H1 (cell line): Measurements from ENCODE around the gene RUBCN. TPM values are rescaled to one million over a fixed set of nuclear protein-coding genes. Genes with fewer than 3 reads are reported as not detected.

Experiments used
- CTCF ChIA-PET: fragments of 300-600 bp; sonication (Branson Sonifier 250); formaldehyde crosslinking; loops from one replicate; lab custom pipeline; 2021; ENCODE audit not compliant: partially characterized antibody; lab: Charles Lee
- POLR2A ChIA-PET: fragments of 300-600 bp; sonication (Branson Sonifier 250); formaldehyde crosslinking; loops from one replicate; lab custom pipeline; 2021; ENCODE audit warnings: inconsistent platforms; ENCODE audit not compliant: partially characterized antibody; lab: Charles Lee
- DNase-seq, 2 experiments: peaks; one replicate each; pipeline versions ENCODE4 v3.0.0 to v3.0.0-alpha.2; 2010 to 2022; ENCODE audit warnings: low spot score in 2 of 2, low read depth in 1 of 2, mixed read lengths in 1 of 2
- FAIRE-seq: peaks from 2 replicates; lab custom pipeline; 2011; peaks lifted over from hg19 to GRCh38; lab: Jason Lieb, UNC
- H2AFZ ChIP-seq: 2 replicates; pipeline ENCODE4 v1.8.1; 2012; ENCODE audit warnings: low read length, inconsistent platforms
- H2AK5ac ChIP-seq: 2 replicates; pipeline ENCODE4 v1.6.1; 2013; ENCODE audit warnings: low read depth, low read length
- H2BK120ac ChIP-seq: replicated peaks from 2 replicates; pipeline ENCODE3; 2013; ENCODE audit warnings: low read depth, low read length, inconsistent platforms
- H2BK12ac ChIP-seq: 2 replicates; pipeline ENCODE4 v1.6.1; 2013; ENCODE audit warnings: low read depth, low read length
- H2BK15ac ChIP-seq: 2 replicates; pipeline ENCODE4 v1.6.1; 2013; ENCODE audit warnings: low read length
- H2BK20ac ChIP-seq: 2 replicates; pipeline ENCODE4 v1.6.1; 2013; ENCODE audit warnings: low read length
- H2BK5ac ChIP-seq: 2 replicates; pipeline ENCODE4 v1.6.1; 2013; ENCODE audit warnings: low read depth, low read length
- H3K14ac ChIP-seq: 2 replicates; pipeline ENCODE4 v1.6.1; 2013; ENCODE audit warnings: inconsistent platforms; ENCODE audit not compliant: insufficient read length
- H3K18ac ChIP-seq: 2 replicates; pipeline ENCODE4 v1.6.1; 2013; ENCODE audit warnings: low read length; ENCODE audit errors: extremely low read depth
- H3K23ac ChIP-seq: 2 replicates; pipeline ENCODE4 v1.6.1; 2013; ENCODE audit warnings: inconsistent platforms; ENCODE audit not compliant: insufficient read length
- H3K23me2 ChIP-seq: 2 replicates; pipeline ENCODE4 v1.6.1; 2013; ENCODE audit warnings: low read depth, low read length
- H3K27ac ChIP-seq: 2 replicates; pipeline ENCODE4 v1.6.1; 2011; ENCODE audit warnings: low read depth, low read length, inconsistent platforms
- H3K27me3 ChIP-seq, 4 experiments: replicated peaks in 1 of 4; 1 replicate in 1 of 4; 2 replicates in 3 of 4; pipeline versions ENCODE4 v1.6.1 to v1.8.1; 2011 to 2013; ENCODE audit warnings: low read length in 3 of 4, mild to moderate bottlenecking in 3 of 4, inconsistent platforms in 2 of 4, mixed read lengths in 2 of 4, moderate library complexity in 1 of 4; ENCODE audit not compliant: control insufficient read depth in 3 of 4, insufficient read depth in 3 of 4; ENCODE audit errors: extremely low read depth in 1 of 4
- H3K36me3 ChIP-seq, 4 experiments: 2 replicates each; pipeline versions ENCODE4 v1.6.1 to v1.8.1; 2011 to 2013; ENCODE audit warnings: mild to moderate bottlenecking in 4 of 4, low read length in 3 of 4, moderate library complexity in 2 of 4, control low read depth in 1 of 4, inconsistent platforms in 1 of 4; ENCODE audit not compliant: insufficient read depth in 4 of 4, control insufficient read depth in 2 of 4
- H3K4ac ChIP-seq: replicated peaks from 2 replicates; pipeline ENCODE3; 2013; ENCODE audit warnings: low read length, low read depth, mixed read lengths, inconsistent platforms; ENCODE audit not compliant: insufficient read length
- H3K4me1 ChIP-seq, 4 experiments: replicated peaks in 1 of 4; 1 replicate in 1 of 4; 2 replicates in 3 of 4; pipeline versions ENCODE4 v1.6.1 to v1.8.1; 2011 to 2013; ENCODE audit warnings: low read length in 3 of 4, inconsistent platforms in 2 of 4, mixed read lengths in 1 of 4; ENCODE audit not compliant: insufficient read depth in 4 of 4, control insufficient read depth in 3 of 4
- H3K4me2 ChIP-seq, 2 experiments: 2 replicates each; pipeline versions ENCODE4 v1.6.1 to v1.8.1; 2011 to 2013; ENCODE audit warnings: low read depth in 2 of 2, low read length in 2 of 2, control low read depth in 1 of 2, inconsistent platforms in 1 of 2, mild to moderate bottlenecking in 1 of 2; ENCODE audit not compliant: insufficient read depth in 1 of 2
- H3K4me3 ChIP-seq, 4 experiments: fragments of 200-600, 300-600 bp in 1 of 4; sonication (generic), shearing (Covaris generic), sonication (Bioruptor Twin) in 1 of 4; 2 replicates each; pipeline versions ENCODE4 v1.5.1 to v1.8.1; 2011 to 2016; ENCODE audit warnings: low read length in 4 of 4, low read depth in 3 of 4, control low read depth in 2 of 4, inconsistent platforms in 2 of 4, mild to moderate bottlenecking in 2 of 4, mixed read lengths in 1 of 4, moderate library complexity in 1 of 4; ENCODE audit not compliant: insufficient read depth in 2 of 4; ENCODE audit errors: extremely low read depth in 1 of 4
- H3K56ac ChIP-seq: replicated peaks from 2 replicates; pipeline ENCODE3; 2013; ENCODE audit warnings: low read depth, mild to moderate bottlenecking, mixed read lengths, low read length, inconsistent platforms; ENCODE audit not compliant: insufficient read length
- H3K79me1 ChIP-seq: 2 replicates; pipeline ENCODE4 v1.6.1; 2013; ENCODE audit warnings: low read depth, low read length, control low read depth
- H3K79me2 ChIP-seq, 2 experiments: 2 replicates each; pipeline versions ENCODE4 v1.6.1 to v1.8.1; 2012 to 2013; ENCODE audit warnings: low read length in 2 of 2, mild to moderate bottlenecking in 2 of 2, inconsistent platforms in 1 of 2; ENCODE audit not compliant: insufficient read depth in 2 of 2, control insufficient read depth in 1 of 2
- H3K9ac ChIP-seq, 4 experiments: replicated peaks in 1 of 4; 1 replicate in 1 of 4; 2 replicates in 3 of 4; pipeline versions ENCODE4 v1.6.1 to v1.8.1; 2011 to 2013; ENCODE audit warnings: low read depth in 3 of 4, low read length in 3 of 4, control low read depth in 2 of 4, mild to moderate bottlenecking in 2 of 4, moderate library complexity in 2 of 4, inconsistent platforms in 1 of 4; ENCODE audit errors: extremely low read depth in 1 of 4
- H3K9me3 ChIP-seq, 2 experiments: 2 replicates each; pipeline versions ENCODE4 v1.6.1 to v1.8.1; 2012 to 2013; ENCODE audit warnings: mild to moderate bottlenecking in 2 of 2, moderate library complexity in 2 of 2, control low read depth in 1 of 2, inconsistent platforms in 1 of 2, low read depth in 1 of 2, low read length in 1 of 2, mixed read lengths in 1 of 2; ENCODE audit not compliant: insufficient read depth in 2 of 2
- H4K20me1 ChIP-seq, 2 experiments: replicated peaks in 1 of 2; 2 replicates each; pipeline versions ENCODE3 to v1.8.1; 2011 to 2013; ENCODE audit warnings: inconsistent platforms in 2 of 2, low read length in 2 of 2, mild to moderate bottlenecking in 1 of 2; ENCODE audit not compliant: insufficient read depth in 2 of 2, control insufficient read depth in 1 of 2
- H4K5ac ChIP-seq: 2 replicates; pipeline ENCODE4 v1.6.1; 2013; ENCODE audit warnings: low read length, low read depth, mixed read lengths, inconsistent platforms; ENCODE audit not compliant: insufficient read length
- H4K8ac ChIP-seq: 2 replicates; pipeline ENCODE4 v1.8.0; 2013; ENCODE audit warnings: mild to moderate bottlenecking, moderate library complexity, low read length, inconsistent platforms; ENCODE audit not compliant: insufficient read depth; ENCODE audit errors: extremely low read depth
- H4K91ac ChIP-seq: replicated peaks from 2 replicates; pipeline ENCODE3; 2013; ENCODE audit warnings: low read length, mixed read lengths, inconsistent platforms; ENCODE audit not compliant: insufficient read length
- CREB1 ChIP-seq: IDR thresholded peaks from 2 replicates; pipeline ENCODE4 v1.6.1; 2012; ENCODE audit warnings: inconsistent platforms
- E2F6 ChIP-seq: IDR thresholded peaks from 2 replicates; pipeline ENCODE4 v1.6.1; 2012; ENCODE audit warnings: inconsistent platforms
- FOSL1 ChIP-seq: IDR thresholded peaks from 2 replicates; pipeline ENCODE4 v1.6.1; 2011; ENCODE audit warnings: mild to moderate bottlenecking, low read depth, low read length, moderate library complexity; ENCODE audit not compliant: insufficient read depth
- JUN ChIP-seq: IDR thresholded peaks from 2 replicates; pipeline ENCODE4 v1.6.1; 2011; ENCODE audit warnings: low read depth, mild to moderate bottlenecking, improper control_type of control experiment, low read length
- POLR2A ChIP-seq, 2 experiments: IDR thresholded peaks; 1 replicate in 1 of 2; 2 replicates in 1 of 2; pipeline ENCODE4 v1.6.1; 2011; ENCODE audit warnings: low read depth in 2 of 2, low read length in 2 of 2, mild to moderate bottlenecking in 2 of 2; ENCODE audit errors: control extremely low read depth in 1 of 2
- SIRT6 ChIP-seq: IDR thresholded peaks from one replicate; pipeline ENCODE4 v1.7.1; 2012; ENCODE audit warnings: low read length, inconsistent platforms
- WGBS, 2 experiments: shearing (Covaris generic) in 1 of 2; methylation state at CpG; one replicate each; pipeline versions ENCODE4 v1.1.6 to v1.1.7; 2013 to 2015; ENCODE audit warnings: low lambda C conversion rate in 2 of 2, mixed read lengths in 2 of 2, inconsistent platforms in 1 of 2, low coverage in 1 of 2, missing lambda C conversion rate in 1 of 2; ENCODE audit not compliant: insufficient replicate concordance in 2 of 2, insufficient coverage in 1 of 2, insufficient read length in 1 of 2; ENCODE audit errors: extremely low coverage in 1 of 2, missing lambda C conversion rate in 1 of 2; 5-methylcytosine and 5-hydroxymethylcytosine counted together
- polyA plus RNA-seq, 7 experiments: library from polyadenylated mRNA; depleted of rRNA in 3 of 7; stranded (reverse) in 5 of 7; unstranded in 2 of 7; fragments of >200 nt in 5 of 7; fragments of 200-250 nt in 2 of 7; gene quantifications; 1 replicate in 5 of 7; 2 replicates in 1 of 7; 4 replicates in 1 of 7; pipeline versions ENCODE4 v1.2.1 to v1.2.3, GENCODE V29; 2011 to 2013; ENCODE audit warnings: missing spikeins in 2 of 7, mixed read lengths in 2 of 7
- total RNA-seq: library from RNA; stranded (reverse); fragmentation: NEBNext Ultra II Directional; extraction: Animal tissue kit (Norgen Biotek cat#: 25700); gene quantifications from 2 replicates; pipeline ENCODE4 v1.2.1, GENCODE V29; 2021

The RUBCN gene
- total and polyA plus RNA-seq, 2 of the 8 experiments (the other 6 are each of a cell fraction or from before 2014, with no cell fraction given) = 9.3 to 21.9 TPM

- DNase-seq (no peak), FAIRE-seq (no peak)
- H4K8ac ChIP-seq = no peak overlapping the region
- H3K9ac ChIP-seq = no peak overlapping the region
- no peak overlapping the region for H3K18ac ChIP-seq
- H2BK120ac ChIP-seq = no peak overlapping the region
- H3K23me2 ChIP-seq = no peaks in the 10 kb centered on the region
- no peaks in the 10 kb centered on the region for H3K27me3 ChIP-seq
- no peaks in the 10 kb centered on the region for H3K9me3 ChIP-seq
- H3K36me3 ChIP-seq = peaks cover 0 to 24% (median 11%) of the 10 kb centered on the region in 4 experiments; a peak in 6 of 8 replicates
- H2BK20ac ChIP-seq = no peak overlapping the region
- H3K56ac ChIP-seq = no peak overlapping the region
- H4K5ac ChIP-seq = no peak overlapping the region
- no peak overlapping the region for H4K91ac ChIP-seq
- H2BK12ac ChIP-seq = no peak overlapping the region
- H3K4me2 ChIP-seq = no peak overlapping the region
- no peak overlapping the region for H3K4me3 ChIP-seq
- H2BK5ac ChIP-seq = no peak overlapping the region
- CTCF ChIA-PET = interaction anchor here (0.9 kb wide), 1 partner anchor 9 kb away, joined by 3 read pairs; no protein-coding TSS in a partner anchor
- POLR2A ChIA-PET = no interaction called here
- no peaks in the 10 kb centered on the region; a peak in 1 of 4 replicates for H3K79me2 ChIP-seq
- H3K14ac ChIP-seq = no peak overlapping the region
- no peaks in the 10 kb centered on the region for H4K20me1 ChIP-seq
- no peaks in the 10 kb centered on the region for H3K79me1 ChIP-seq
- 92% methylated on average over 6 of the region's 6 CpGs; no CpG with 5 or more reads in 1 of the 2 experiments for WGBS, 2 experiments
- no peak overlapping the region for H2AK5ac ChIP-seq
- no peak overlapping the region for H3K23ac ChIP-seq
- no peak overlapping the region for H3K27ac ChIP-seq
- no peak overlapping the region for H2BK15ac ChIP-seq
- H2AFZ ChIP-seq = no peak overlapping the region
- no peaks in the 10 kb centered on the region; a peak in 1 of 7 replicates for H3K4me1 ChIP-seq
- H3K4ac ChIP-seq = no peak overlapping the region
- TF ChIP-seq CREB1 (no peak), FOSL1 (no peak), POLR2A (IDR thresholded peaks at IDR 0.05; ENCODE audit: control extremely low read depth in 1 of 2, low read depth in 2 of 2, low read length in 2 of 2) (no peak), SIRT6 (no peak), E2F6 (no peak), JUN (no peak)
Measured at GRCh38 chr3:197690754-197691153, 46.0 kb downstream of the RUBCN start.
